C4-2B (cell line): Measurements from ENCODE around the gene CGB1.

ENCODE experiments used
- ZFX ChIP-seq: fragments of 450-650 bp; IDR thresholded peaks from 2 replicates; pipeline ENCODE4 v1.6.1; 2017
- TF ChIP-seq, protein P1 (sequence below): fragments of 450-650 bp; conservative IDR thresholded peaks from 2 replicates; pipeline ENCODE4 v1.5.1; 2017; ENCODE audit warnings: mild to moderate bottlenecking

DNA sequence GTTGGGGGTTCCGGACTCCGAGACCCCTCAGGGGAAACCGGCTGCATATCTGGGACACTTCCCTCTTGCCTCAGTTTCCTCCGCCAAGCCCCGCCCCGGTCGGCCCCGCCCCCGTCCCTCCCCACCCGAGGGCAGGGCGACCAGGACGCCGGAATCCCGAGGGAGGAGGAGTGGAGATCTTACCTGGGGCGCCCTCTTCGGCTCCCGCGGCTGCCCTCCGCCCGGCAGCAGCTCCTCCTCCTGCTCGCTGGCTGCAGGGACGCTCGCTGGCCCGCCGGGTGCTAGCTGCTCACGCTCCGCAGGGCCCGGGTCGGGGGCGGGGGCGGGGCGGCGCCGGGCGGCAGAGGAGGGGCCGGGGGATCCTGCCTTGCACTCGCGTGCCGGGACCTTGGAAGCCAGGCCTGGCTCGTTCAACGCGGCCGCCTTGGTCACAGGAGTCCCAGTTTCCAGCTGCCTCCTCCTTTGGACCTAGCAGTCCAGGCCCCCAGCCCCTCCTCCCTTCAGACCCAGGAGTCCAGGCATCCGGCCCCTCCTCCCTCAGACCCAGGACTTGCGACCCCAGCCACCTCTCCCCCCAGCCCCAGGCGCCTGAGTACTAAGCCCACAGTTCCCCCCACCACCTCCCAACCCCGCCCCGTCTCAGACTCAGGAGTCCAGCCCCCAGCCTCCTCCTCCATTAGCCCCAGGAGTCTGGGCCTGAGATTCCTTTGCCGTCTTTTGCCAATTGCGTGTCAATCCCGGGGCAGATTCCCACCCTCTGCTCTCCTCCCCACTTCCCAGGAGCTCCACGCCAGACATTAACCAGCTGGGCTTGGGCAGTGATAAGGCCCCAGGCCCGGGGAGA is 28.3 kb upstream of the CGB1 start, which contains the start of gene NTF4:
- TF ChIP-seq, protein P1, sequence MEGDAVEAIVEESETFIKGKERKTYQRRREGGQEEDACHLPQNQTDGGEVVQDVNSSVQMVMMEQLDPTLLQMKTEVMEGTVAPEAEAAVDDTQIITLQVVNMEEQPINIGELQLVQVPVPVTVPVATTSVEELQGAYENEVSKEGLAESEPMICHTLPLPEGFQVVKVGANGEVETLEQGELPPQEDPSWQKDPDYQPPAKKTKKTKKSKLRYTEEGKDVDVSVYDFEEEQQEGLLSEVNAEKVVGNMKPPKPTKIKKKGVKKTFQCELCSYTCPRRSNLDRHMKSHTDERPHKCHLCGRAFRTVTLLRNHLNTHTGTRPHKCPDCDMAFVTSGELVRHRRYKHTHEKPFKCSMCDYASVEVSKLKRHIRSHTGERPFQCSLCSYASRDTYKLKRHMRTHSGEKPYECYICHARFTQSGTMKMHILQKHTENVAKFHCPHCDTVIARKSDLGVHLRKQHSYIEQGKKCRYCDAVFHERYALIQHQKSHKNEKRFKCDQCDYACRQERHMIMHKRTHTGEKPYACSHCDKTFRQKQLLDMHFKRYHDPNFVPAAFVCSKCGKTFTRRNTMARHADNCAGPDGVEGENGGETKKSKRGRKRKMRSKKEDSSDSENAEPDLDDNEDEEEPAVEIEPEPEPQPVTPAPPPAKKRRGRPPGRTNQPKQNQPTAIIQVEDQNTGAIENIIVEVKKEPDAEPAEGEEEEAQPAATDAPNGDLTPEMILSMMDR: no peak
- no peak for TF ChIP-seq ZFX
